Neutrophil (primary cell): ENCODE measurements around the gene TEAD1.

Source experiments
- H3K27ac ChIP-seq: fragments of 200-600 bp; sonication (generic); 2 replicates; pipeline ENCODE4 v1.5.1; 2016; ENCODE audit warnings: mild to moderate bottlenecking, moderate library complexity
- H3K27me3 ChIP-seq: fragments of 200-600 bp; sonication (generic); 2 replicates; pipeline ENCODE4 v1.6.0; 2016; ENCODE audit warnings: mild to moderate bottlenecking
- H3K36me3 ChIP-seq: fragments of 200-600 bp; sonication (generic); 2 replicates; pipeline ENCODE4 v1.5.1; 2017
- H3K4me1 ChIP-seq, 2 experiments: fragments of 200-600 bp in 1 of 2; sonication (generic) in 1 of 2; 1 replicate in 1 of 2; 2 replicates in 1 of 2; pipeline versions ENCODE4 v1.5.1 to v1.6.1; 2013 to 2016; ENCODE audit warnings: low read depth in 1 of 2, low read length in 1 of 2, mild to moderate bottlenecking in 1 of 2, moderate library complexity in 1 of 2; ENCODE audit not compliant: control insufficient read depth in 1 of 2, insufficient read depth in 1 of 2
- H3K4me3 ChIP-seq, 2 experiments: fragments of 200-600 bp in 1 of 2; sonication (generic) in 1 of 2; 1 replicate in 1 of 2; 2 replicates in 1 of 2; pipeline ENCODE4 v1.5.1; 2013 to 2016; ENCODE audit warnings: low read depth in 1 of 2, low read length in 1 of 2, mild to moderate bottlenecking in 1 of 2, moderate library complexity in 1 of 2
- H3K9me3 ChIP-seq: fragments of 200-600 bp; sonication (generic); 2 replicates; pipeline ENCODE4 v1.5.1; 2016
- TF ChIP-seq, protein P1 (sequence below): fragments of 200-600 bp; sonication (generic); IDR thresholded peaks from 2 replicates; pipeline ENCODE4 v1.5.1; 2016; ENCODE audit warnings: antibody characterized with exemption

The TEAD1 gene

DNA sequence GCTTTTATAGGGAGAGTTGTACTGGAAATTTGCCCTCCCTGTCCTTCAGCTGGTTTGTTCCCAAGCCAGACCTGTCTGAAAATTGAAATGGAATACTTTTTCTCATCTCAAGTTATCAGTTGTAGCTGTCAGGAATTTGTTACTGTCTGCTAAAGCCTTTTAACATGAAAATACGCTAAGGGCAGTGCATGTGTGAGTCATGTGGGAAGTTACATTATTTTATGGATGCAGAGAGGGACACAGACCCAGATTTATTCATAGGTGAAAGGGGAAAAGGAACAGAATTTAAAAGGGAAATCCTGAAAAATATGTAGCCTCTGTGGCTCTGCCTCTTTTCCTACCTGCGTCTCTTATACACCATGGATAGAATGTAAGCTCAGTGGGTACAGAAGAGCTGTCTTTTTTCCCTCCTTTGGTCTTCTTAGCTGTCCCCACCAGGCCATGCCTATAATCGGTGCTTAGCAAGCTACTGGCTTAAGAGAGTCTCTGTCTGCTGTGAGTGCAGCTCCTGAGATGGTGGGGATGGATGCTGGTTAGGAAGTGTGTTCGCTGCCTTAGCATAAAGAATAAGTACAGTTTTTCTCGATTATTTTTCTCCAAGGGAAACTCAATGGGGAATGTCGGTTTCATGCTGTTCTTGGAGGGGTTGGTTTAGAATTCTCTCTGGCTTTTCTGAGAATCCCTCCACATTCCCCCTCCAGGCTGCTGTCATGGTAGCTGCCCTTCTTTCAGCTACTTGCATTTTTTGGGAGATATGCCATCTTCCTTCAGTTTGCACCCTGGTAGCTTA lies 166.8 kb downstream of the TEAD1 start:
- Histone ChIP-seq H3K4me1 (no peaks in the 10 kb centered on the region), H3K27me3 (peaks cover 32% of the 10 kb centered on the region), H3K9me3 (no peaks in the 10 kb centered on the region), H3K36me3 (no peaks in the 10 kb centered on the region), H3K4me3 (no peak overlapping the region), H3K27ac (no peak overlapping the region)
- TF ChIP-seq, protein P1, sequence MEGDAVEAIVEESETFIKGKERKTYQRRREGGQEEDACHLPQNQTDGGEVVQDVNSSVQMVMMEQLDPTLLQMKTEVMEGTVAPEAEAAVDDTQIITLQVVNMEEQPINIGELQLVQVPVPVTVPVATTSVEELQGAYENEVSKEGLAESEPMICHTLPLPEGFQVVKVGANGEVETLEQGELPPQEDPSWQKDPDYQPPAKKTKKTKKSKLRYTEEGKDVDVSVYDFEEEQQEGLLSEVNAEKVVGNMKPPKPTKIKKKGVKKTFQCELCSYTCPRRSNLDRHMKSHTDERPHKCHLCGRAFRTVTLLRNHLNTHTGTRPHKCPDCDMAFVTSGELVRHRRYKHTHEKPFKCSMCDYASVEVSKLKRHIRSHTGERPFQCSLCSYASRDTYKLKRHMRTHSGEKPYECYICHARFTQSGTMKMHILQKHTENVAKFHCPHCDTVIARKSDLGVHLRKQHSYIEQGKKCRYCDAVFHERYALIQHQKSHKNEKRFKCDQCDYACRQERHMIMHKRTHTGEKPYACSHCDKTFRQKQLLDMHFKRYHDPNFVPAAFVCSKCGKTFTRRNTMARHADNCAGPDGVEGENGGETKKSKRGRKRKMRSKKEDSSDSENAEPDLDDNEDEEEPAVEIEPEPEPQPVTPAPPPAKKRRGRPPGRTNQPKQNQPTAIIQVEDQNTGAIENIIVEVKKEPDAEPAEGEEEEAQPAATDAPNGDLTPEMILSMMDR = no peak

DNA sequence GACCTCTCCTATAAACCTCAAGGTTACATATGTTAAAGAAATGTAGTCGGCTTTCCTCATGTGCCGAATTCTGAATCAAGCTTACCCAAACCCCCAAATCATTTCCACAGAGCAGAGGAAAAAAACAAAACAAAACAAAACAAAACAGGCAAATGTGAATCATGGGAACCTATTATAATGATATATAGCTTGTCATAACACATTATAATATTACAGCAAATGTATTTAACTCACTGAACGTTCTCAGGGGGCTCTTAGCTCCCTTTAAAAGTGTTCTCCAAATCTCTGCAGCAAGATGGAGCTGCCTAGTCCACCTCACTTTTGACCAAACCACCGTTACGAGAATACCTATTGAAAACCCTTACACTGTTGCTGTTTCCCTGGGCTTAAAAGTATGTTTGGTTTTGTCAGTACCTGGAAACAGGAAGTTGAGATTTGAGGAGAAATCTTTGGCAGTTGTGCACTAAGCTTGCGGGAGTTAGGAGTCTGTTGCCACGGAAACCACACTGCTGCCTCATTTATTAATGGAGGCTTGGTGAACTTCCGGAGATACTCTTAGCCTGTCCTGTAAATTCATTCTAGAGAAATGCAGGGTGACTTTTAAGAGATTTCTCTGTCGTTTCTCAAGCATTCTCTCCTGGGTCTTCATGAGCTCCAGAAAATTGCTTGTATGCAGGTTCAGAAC lies 167.9 kb downstream of the TEAD1 start:
- Histone ChIP-seq H3K27ac (no peak overlapping the region), H3K4me3 (no peak overlapping the region), H3K27me3 (peaks cover 32% of the 10 kb centered on the region), H3K4me1 (no peaks in the 10 kb centered on the region), H3K9me3 (no peaks in the 10 kb centered on the region), H3K36me3 (no peaks in the 10 kb centered on the region)
- TF ChIP-seq, protein P1 = no peak

DNA sequence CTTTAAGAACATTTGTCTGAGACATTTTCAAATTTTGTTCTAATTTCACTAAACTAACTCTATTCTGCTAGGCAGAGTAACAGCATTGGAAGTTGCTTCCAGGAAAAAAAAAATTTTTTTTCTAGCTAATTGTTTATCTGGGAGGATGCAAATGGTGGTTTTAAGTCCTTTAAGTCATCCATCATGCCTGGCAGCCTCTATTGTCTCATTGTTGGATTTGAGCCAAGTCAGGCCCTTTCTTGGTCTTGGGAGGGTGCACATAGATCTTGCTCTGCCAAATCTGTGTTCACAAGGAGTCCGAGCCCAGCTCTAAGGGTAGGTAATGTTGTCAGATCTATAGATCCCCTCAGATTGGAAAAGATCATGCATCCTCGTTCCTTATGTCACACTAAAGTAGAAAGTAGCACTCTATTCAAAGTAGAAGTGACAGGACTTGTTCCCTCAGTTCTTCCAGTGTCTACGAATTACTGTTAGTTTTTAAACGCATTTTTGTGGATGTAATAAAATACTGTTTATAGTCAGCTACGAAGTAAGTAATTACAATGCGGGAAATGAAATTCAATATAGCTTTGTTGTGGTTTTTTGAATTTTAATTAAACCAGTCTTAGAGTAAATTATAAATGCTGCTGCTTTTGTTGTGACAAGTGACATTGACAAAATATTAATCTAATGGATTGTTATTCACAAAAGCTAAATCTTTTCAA lies 168.9 kb downstream of the TEAD1 start:
- Histone ChIP-seq H3K27me3 (peaks cover 32% of the 10 kb centered on the region), H3K4me1 (no peaks in the 10 kb centered on the region), H3K9me3 (no peaks in the 10 kb centered on the region), H3K27ac (no peak overlapping the region), H3K4me3 (no peak overlapping the region), H3K36me3 (no peaks in the 10 kb centered on the region)
- TF ChIP-seq, protein P1 = no peak

DNA sequence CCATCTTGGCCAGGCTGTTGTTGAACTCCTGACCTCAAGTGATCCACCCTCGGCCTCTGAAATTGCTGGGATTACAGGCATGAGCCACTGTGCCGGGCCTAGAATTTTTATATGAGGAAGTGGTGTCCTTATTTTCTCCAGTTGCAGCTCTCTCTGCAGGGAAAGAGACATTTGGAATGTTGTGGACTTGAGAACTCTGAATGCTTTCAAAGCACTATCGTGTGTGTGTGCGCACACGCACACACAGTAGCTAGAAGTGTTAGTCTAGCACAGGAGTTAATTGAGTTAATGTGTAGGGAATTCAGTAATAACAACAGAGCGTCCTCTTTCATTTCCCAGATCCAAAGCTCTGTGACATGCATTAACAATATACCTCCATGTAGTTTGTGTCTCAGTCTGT lies 170.9 kb downstream of the TEAD1 start:
- Histone ChIP-seq H3K9me3 (no peaks in the 10 kb centered on the region), H3K4me1 (no peaks in the 10 kb centered on the region), H3K27ac (no peak overlapping the region), H3K27me3 (peaks cover 32% of the 10 kb centered on the region), H3K4me3 (no peak overlapping the region), H3K36me3 (no peaks in the 10 kb centered on the region)
- TF ChIP-seq, protein P1 = no peak

GRCh38 chr11:12845739-12846358 lies 171.6 kb downstream of the TEAD1 start:
- peaks cover 30% of the 10 kb centered on the region for H3K27me3 ChIP-seq
- no peak overlapping the region for H3K4me3 ChIP-seq
- H3K4me1 ChIP-seq = no peaks in the 10 kb centered on the region
- H3K9me3 ChIP-seq = no peaks in the 10 kb centered on the region
- TF ChIP-seq, protein P1 = no peak
- no peak overlapping the region for H3K27ac ChIP-seq
- H3K36me3 ChIP-seq = no peaks in the 10 kb centered on the region
